Hepatocyte (in vitro differentiated cells): ENCODE measurements around the gene ATP8B3.

Experiments used
- EZH2 ChIP-seq: fragments of 200-600 bp; sonication (generic); IDR thresholded peaks from 2 replicates; pipeline ENCODE4 v1.6.1; 2016; ENCODE audit warnings: antibody characterized with exemption, mild to moderate bottlenecking, borderline replicate concordance
- EZH2phosphoT487 ChIP-seq: fragments of 200-600 bp; sonication (generic); IDR thresholded peaks from one replicate; pipeline ENCODE4 v1.6.1; 2018; ENCODE audit warnings: antibody characterized with exemption, mild to moderate bottlenecking, low read depth, moderate library complexity; ENCODE audit not compliant: unreplicated experiment, severe bottlenecking
- TF ChIP-seq, protein P1 (sequence below): fragments of 200-600 bp; sonication (generic); IDR thresholded peaks from 2 replicates; pipeline ENCODE4 v1.5.1; 2016; ENCODE audit warnings: antibody characterized with exemption, mild to moderate bottlenecking; ENCODE audit not compliant: poor library complexity

DNA sequence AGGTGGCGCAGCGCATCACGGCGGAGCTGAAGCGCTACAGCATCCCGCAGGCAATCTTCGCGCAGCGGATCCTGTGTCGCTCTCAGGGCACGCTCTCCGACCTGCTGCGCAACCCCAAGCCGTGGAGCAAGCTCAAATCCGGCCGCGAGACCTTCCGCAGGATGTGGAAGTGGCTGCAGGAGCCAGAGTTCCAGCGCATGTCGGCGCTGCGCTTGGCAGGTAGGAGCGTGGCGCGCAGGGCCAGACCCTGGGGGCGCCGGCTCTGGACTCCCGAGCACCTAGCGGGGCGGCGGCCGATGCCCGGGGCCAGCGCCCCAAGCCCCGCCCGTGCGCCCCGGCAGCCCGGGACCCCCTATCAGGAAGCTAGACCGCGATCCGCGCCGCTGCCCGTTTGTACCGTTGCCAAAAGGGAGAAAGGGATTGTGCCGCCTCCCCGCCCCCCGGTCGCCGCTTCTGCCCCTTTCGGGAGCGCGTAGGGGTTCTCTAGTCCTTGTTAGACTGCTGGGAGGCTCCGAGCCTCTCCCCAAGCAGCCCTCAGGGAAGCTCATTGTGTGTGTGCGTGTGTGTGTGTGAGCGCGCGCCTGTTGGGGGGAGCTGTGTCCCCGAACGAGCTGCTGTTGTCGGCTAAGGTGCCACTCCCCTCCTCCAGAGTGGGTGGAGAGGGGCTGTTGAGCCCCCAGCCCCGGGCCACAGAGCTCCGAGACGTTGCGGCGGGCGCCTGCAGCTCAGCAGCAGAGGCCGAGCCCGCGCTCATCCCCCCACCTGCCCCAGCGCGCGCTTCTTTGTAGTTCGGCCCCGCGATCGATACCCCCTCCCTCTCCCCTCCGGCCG lies 57.2 kb downstream of the ATP8B3 start:
- TF ChIP-seq, protein P1, sequence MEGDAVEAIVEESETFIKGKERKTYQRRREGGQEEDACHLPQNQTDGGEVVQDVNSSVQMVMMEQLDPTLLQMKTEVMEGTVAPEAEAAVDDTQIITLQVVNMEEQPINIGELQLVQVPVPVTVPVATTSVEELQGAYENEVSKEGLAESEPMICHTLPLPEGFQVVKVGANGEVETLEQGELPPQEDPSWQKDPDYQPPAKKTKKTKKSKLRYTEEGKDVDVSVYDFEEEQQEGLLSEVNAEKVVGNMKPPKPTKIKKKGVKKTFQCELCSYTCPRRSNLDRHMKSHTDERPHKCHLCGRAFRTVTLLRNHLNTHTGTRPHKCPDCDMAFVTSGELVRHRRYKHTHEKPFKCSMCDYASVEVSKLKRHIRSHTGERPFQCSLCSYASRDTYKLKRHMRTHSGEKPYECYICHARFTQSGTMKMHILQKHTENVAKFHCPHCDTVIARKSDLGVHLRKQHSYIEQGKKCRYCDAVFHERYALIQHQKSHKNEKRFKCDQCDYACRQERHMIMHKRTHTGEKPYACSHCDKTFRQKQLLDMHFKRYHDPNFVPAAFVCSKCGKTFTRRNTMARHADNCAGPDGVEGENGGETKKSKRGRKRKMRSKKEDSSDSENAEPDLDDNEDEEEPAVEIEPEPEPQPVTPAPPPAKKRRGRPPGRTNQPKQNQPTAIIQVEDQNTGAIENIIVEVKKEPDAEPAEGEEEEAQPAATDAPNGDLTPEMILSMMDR, result no peak
- TF ChIP-seq EZH2 (peak; percentile 47), EZH2phosphoT487 (peak; percentile 85)
